Esophagus muscularis mucosa (tissue), 3 donors: ENCODE results near the gene GSE1.

Experiments used
- CTCF ChIP-seq, 3 experiments: fragments of 200-600 bp in 2 of 3; fragments of 450-650 bp in 1 of 3; sonication (generic) in 2 of 3; IDR thresholded peaks; one replicate each; pipeline ENCODE4 v1.5.1; 2017 to 2019; ENCODE audit warnings: antibody characterized with exemption in 3 of 3, mild to moderate bottlenecking in 2 of 3, moderate library complexity in 1 of 3
- POLR2A ChIP-seq: fragments of 450-650 bp; IDR thresholded peaks from one replicate; pipeline ENCODE4 v1.6.1; 2017; ENCODE audit warnings: antibody characterized with exemption, moderate library complexity, mild to moderate bottlenecking, low read depth
- POLR2AphosphoS5 ChIP-seq, 2 donors: sonication (generic); formaldehyde crosslinking; IDR thresholded peaks; one replicate each; pipeline ENCODE4 v1.6.1; 2017; ENCODE audit warnings: antibody characterized with exemption in 2 of 2

GRCh38 chr16:85625053-85625452 is 11.9 kb downstream of the GSE1 start:
- TF ChIP-seq CTCF (IDR thresholded peaks at IDR 0.05) (no peak), POLR2AphosphoS5 (IDR thresholded peaks at IDR 0.05) (no peak), POLR2A (no peak)
